Activated CD4-positive, alpha-beta memory T cell treated with anti-CD3 and anti-CD28 coated beads, Interleukin-2, amount 10 ng/mL, durations not matched to agents 7 days and 5 days (primary cell): ENCODE results near the gene ANKS6. TPM values are rescaled to one million over a fixed set of nuclear protein-coding genes. Genes with fewer than 3 reads are reported as not detected.

Experiments used
- CTCF ChIA-PET: fragments of 350-600 bp; sonication (Branson Sonifier 250); formaldehyde crosslinking; loops from one replicate; lab custom pipeline; 2021; ENCODE audit warnings: antibody characterized with exemption, inconsistent platforms; lab: Charles Lee
- POLR2A ChIA-PET: fragments of 350-600 bp; sonication (Branson Sonifier 250); formaldehyde crosslinking; loops from one replicate; lab custom pipeline; 2021; ENCODE audit warnings: antibody characterized with exemption; lab: Charles Lee
- DNase-seq: peaks from one replicate; pipeline ENCODE4 v3.0.0-alpha.2; 2020
- H3K27ac Mint-ChIP-seq: one replicate; pipeline ENCODE4 v1.8.0; 2021; ENCODE audit warnings: mild to moderate bottlenecking, mixed read lengths
- H3K27me3 Mint-ChIP-seq: one replicate; pipeline ENCODE4 v1.8.0; 2021; ENCODE audit warnings: mixed read lengths
- H3K36me3 Mint-ChIP-seq: one replicate; pipeline ENCODE4 v1.8.0; 2021; ENCODE audit warnings: low read depth, mixed read lengths
- H3K4me1 Mint-ChIP-seq: one replicate; pipeline ENCODE4 v1.8.0; 2021; ENCODE audit warnings: mixed read lengths
- H3K4me3 Mint-ChIP-seq: one replicate; pipeline ENCODE4 v1.8.0; 2021; ENCODE audit warnings: mild to moderate bottlenecking, mixed read lengths
- H3K9me3 Mint-ChIP-seq: one replicate; pipeline ENCODE4 v1.8.0; 2021; ENCODE audit warnings: mixed read lengths
- total RNA-seq, 2 experiments: library from RNA; stranded (reverse); gene quantifications; one replicate each; pipeline ENCODE4 v1.2.3, GENCODE V29; 2021

Gene ANKS6
- total RNA-seq, 2 experiments from 2014 or later: 2.7 to 4.7 TPM

- Mint-ChIP-seq H3K4me1 (peaks cover 8% of the 10 kb centered on the region), H3K27ac (no peak overlapping the region), H3K4me3 (no peak overlapping the region), H3K36me3 (no peaks in the 10 kb centered on the region), H3K27me3 (no peaks in the 10 kb centered on the region), H3K9me3 (no peaks in the 10 kb centered on the region)
- DNase-seq: no peak
- CTCF ChIA-PET: interaction anchor here (1.0 kb wide), 1 partner anchor 11 kb away, joined by 3 read pairs; no protein-coding TSS in a partner anchor
- POLR2A ChIA-PET: no interaction called here
Observed at GRCh38 chr9:98786750-98787510, 9.4 kb downstream of the ANKS6 start.

GRCh38 chr9:98784831-98785806, 11.2 kb downstream of the ANKS6 start:
- H3K4me3 Mint-ChIP-seq: no peak overlapping the region
- H3K4me1 Mint-ChIP-seq: no peaks in the 10 kb centered on the region
- H3K36me3 Mint-ChIP-seq: no peaks in the 10 kb centered on the region
- CTCF ChIA-PET: interaction anchor here (1.5 to 3.2 kb wide), 2 partner anchors 9 to 11 kb away, joined by 4 to 11 read pairs; no protein-coding TSS in a partner anchor
- POLR2A ChIA-PET: no interaction called here
- no peak overlapping the region for H3K27ac Mint-ChIP-seq
- H3K9me3 Mint-ChIP-seq: no peaks in the 10 kb centered on the region
- no peaks in the 10 kb centered on the region for H3K27me3 Mint-ChIP-seq
- DNase-seq: no peak

GRCh38 chr9:98783518-98784226, 12.7 kb downstream of the ANKS6 start:
- H3K36me3 Mint-ChIP-seq: no peaks in the 10 kb centered on the region
- H3K4me3 Mint-ChIP-seq: no peak overlapping the region
- H3K27ac Mint-ChIP-seq: no peak overlapping the region
- DNase-seq: no peak
- CTCF ChIA-PET: interaction anchor here (1.5 to 3.2 kb wide), 2 partner anchors 8 to 10 kb away, joined by 4 to 11 read pairs; no protein-coding TSS in a partner anchor
- H3K9me3 Mint-ChIP-seq: no peaks in the 10 kb centered on the region
- H3K27me3 Mint-ChIP-seq: no peaks in the 10 kb centered on the region
- H3K4me1 Mint-ChIP-seq: no peaks in the 10 kb centered on the region
- POLR2A ChIA-PET: no interaction called here

DNA sequence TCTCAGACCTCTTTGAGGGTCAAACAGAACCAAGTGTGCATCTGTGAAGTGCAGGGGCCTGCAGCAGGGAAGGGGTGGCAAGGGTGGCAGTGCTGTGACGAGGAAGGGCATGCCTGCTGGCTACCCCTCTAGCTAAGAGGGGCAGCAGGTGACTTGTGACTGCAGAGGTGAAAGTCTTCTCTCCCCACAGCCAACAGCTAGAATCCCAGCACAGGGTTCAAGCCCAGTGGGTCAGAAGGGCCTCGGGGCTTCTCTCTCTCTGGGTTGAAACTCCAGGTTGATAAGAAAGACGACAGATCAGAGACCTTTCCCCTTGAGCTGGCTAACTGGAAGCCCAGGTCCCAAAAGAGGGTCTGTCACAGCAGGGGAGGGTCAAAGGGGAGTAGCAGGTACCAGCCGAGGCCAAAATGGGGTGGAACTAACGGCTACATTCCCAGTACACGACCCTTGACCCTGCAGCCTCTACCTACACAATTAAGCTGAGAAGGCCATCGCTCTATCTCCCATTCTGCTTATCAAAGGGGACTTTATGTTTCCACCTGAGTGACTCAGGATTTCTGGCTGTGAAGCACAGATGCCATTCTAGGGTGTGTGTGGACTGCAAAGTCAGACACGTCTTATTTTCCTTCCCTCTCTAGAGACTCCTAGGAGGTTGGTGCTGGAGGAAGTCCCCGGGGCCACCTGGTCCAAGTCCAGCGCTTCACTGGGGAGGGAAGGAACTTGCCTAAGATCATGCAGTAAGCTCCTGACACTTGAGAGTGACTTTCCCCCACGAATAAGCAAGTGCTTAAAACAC, 14.6 kb downstream of the ANKS6 start:
- Mint-ChIP-seq H3K9me3 (no peaks in the 10 kb centered on the region), H3K36me3 (no peaks in the 10 kb centered on the region), H3K4me1 (no peaks in the 10 kb centered on the region), H3K27ac (no peak overlapping the region), H3K4me3 (no peak overlapping the region), H3K27me3 (no peaks in the 10 kb centered on the region)
- CTCF ChIA-PET: no interaction called here
- no peak for DNase-seq
- POLR2A ChIA-PET: no interaction called here

- H3K9me3 Mint-ChIP-seq: no peaks in the 10 kb centered on the region
- H3K4me1 Mint-ChIP-seq: no peaks in the 10 kb centered on the region
- DNase-seq: no peak
- H3K27ac Mint-ChIP-seq: no peak overlapping the region
- no peaks in the 10 kb centered on the region for H3K36me3 Mint-ChIP-seq
- ChIA-PET POLR2A (no interaction called here), CTCF (interaction anchor here (1.3 kb wide), 1 partner anchor 464 kb away, joined by 4 read pairs; no protein-coding TSS in a partner anchor)
- H3K27me3 Mint-ChIP-seq: no peaks in the 10 kb centered on the region
- no peak overlapping the region for H3K4me3 Mint-ChIP-seq
Observed at GRCh38 chr9:98780059-98780749, 16.2 kb downstream of the ANKS6 start.

DNA sequence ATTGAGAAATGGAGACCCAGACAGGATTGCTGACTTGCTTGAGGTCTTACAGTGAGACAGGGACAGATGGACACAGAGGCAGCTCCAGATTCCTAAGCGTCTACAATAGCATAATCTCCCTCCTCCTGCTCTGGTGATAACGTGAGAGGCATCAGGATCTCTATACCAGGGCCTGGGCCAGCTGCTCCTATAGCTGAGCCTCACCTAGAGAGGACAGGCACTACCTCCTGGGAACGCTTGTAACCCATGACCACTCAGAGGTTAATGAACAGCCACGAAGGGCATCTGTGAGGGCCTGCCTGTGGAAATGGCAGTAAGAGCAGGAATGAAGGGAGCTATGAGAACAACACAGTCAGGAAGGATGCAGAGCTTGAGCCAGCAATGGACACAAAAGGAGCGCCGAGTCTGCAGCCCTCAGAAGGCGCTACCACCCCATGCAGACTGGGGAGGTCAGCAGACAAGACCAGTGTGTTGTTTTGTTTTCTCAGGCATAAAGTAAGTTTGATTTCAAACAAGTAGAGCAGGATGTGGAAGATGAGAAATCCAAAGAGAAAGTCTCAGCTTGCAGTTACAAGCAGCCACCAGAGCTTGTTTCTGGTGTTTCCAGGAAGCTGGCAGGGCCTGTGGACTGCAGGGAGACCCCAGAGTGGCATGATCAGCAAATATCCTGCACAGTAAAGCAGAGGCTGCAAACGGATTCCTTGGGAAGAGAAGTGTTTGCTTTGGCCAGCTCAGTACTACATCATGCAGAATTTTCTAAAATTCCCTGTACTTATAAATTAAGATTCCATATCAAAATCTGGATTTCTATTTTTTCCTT, 17.4 kb downstream of the ANKS6 start:
- H3K36me3 Mint-ChIP-seq: no peaks in the 10 kb centered on the region
- no peak for DNase-seq
- H3K9me3 Mint-ChIP-seq: no peaks in the 10 kb centered on the region
- no peak overlapping the region for H3K4me3 Mint-ChIP-seq
- POLR2A ChIA-PET: no interaction called here
- no peaks in the 10 kb centered on the region for H3K27me3 Mint-ChIP-seq
- H3K27ac Mint-ChIP-seq: no peak overlapping the region
- CTCF ChIA-PET: interaction anchor here (0.7 to 1.5 kb wide), 3 partner anchors 14 to 463 kb away, joined by 3 to 4 read pairs (median 3); no protein-coding TSS in a partner anchor
- H3K4me1 Mint-ChIP-seq: no peaks in the 10 kb centered on the region

DNA sequence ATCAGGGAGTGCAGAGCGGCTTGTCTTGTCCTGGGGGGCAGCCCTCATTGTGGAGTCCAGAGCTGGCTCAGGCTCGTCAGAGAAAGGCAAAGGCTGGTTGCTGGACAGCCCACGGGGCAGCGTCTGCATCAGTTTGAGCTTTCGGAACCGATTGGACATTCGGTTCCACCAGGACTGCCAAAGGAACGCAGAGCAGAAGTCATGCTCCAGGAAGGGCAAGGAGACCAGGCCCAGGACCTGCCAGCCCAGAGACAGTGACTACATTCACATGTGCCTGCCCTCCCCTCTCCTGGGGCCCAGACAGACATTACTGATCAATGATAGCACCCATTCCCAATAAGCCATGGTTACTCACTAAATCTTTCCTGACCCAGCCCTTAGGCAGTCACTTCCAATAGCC, 18.1 kb downstream of the ANKS6 start:
- no peaks in the 10 kb centered on the region for H3K9me3 Mint-ChIP-seq
- no peak overlapping the region for H3K4me3 Mint-ChIP-seq
- no peaks in the 10 kb centered on the region for H3K36me3 Mint-ChIP-seq
- H3K27me3 Mint-ChIP-seq: no peaks in the 10 kb centered on the region
- H3K4me1 Mint-ChIP-seq: no peaks in the 10 kb centered on the region
- ChIA-PET POLR2A (no interaction called here), CTCF (interaction anchor here (1.0 to 1.5 kb wide), 2 partner anchors 241 to 462 kb away, joined by 3 read pairs; no protein-coding TSS in a partner anchor)
- no peak overlapping the region for H3K27ac Mint-ChIP-seq
- DNase-seq: no peak

- Mint-ChIP-seq H3K36me3 (no peaks in the 10 kb centered on the region), H3K9me3 (no peaks in the 10 kb centered on the region), H3K27ac (no peak overlapping the region), H3K27me3 (no peaks in the 10 kb centered on the region), H3K4me3 (no peak overlapping the region), H3K4me1 (no peaks in the 10 kb centered on the region)
- ChIA-PET POLR2A (no interaction called here), CTCF (interaction anchor here (1.0 to 2.6 kb wide), 4 partner anchors 11 to 464 kb away, joined by 3 to 21 read pairs (median 4); no protein-coding TSS in a partner anchor)
- no peak for DNase-seq
Observed at GRCh38 chr9:98777618-98778017, 18.7 kb downstream of the ANKS6 start.

- peak; percentile 41 for DNase-seq
- H3K27ac Mint-ChIP-seq: no peak overlapping the region
- POLR2A ChIA-PET: no interaction called here
- CTCF ChIA-PET: interaction anchor here (0.7 to 3.5 kb wide), 31 partner anchors 9 to 1476 kb away, joined by 3 to 32 read pairs (median 4); partner anchors contain the start of gene GALNT12
- H3K9me3 Mint-ChIP-seq: no peaks in the 10 kb centered on the region
- H3K4me3 Mint-ChIP-seq: no peak overlapping the region
- H3K27me3 Mint-ChIP-seq: no peaks in the 10 kb centered on the region
- no peaks in the 10 kb centered on the region for H3K36me3 Mint-ChIP-seq
- no peaks in the 10 kb centered on the region for H3K4me1 Mint-ChIP-seq
Observed at GRCh38 chr9:98775831-98776441, 20.4 kb downstream of the ANKS6 start.

DNA sequence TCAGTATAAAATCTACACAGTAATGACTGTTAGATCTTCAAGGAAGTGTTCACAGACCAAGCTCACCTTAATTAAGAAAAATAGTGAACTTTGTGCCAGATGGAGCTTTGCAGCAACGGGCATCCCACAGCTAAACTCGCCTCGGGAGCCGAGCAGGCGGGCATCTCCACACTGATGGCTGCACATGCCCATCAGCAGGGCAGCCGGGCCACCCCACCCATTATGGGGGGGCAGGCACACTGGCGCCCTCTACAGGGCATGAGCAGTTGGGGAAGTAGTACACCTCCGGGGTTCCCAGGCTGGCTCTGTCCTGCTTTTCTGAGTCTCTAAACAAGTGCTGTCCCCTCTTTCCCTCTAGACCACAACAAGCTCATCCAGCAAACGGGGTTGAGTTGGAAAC, 21.6 kb downstream of the ANKS6 start:
- Mint-ChIP-seq H3K27me3 (no peaks in the 10 kb centered on the region), H3K27ac (no peak overlapping the region), H3K4me3 (no peak overlapping the region), H3K36me3 (no peaks in the 10 kb centered on the region), H3K4me1 (no peaks in the 10 kb centered on the region), H3K9me3 (no peaks in the 10 kb centered on the region)
- peak; percentile 35 for DNase-seq
- CTCF ChIA-PET: interaction anchor here (0.7 to 3.5 kb wide), 22 partner anchors 8 to 1475 kb away, joined by 3 to 32 read pairs (median 7); partner anchors contain the start of gene GALNT12
- POLR2A ChIA-PET: no interaction called here
